ENCODE measurements around the gene SCEL. TPM values are rescaled to one million over a fixed set of nuclear protein-coding genes. Genes with fewer than 3 reads are reported as not detected.

SCEL gene
- total and polyA plus RNA-seq, 10 donors, result 0.04 to 0.29 TPM; not detected in 8

- Histone ChIP-seq H3K4me3 (no peak overlapping the region), H3K9me3 (no peaks in the 10 kb centered on the region), H3K27ac (no peak overlapping the region), H3K27me3 (replicated peaks in 1 of 7) (no peaks in the 10 kb centered on the region), H3K36me3 (no peaks in the 10 kb centered on the region), H3K4me1 (peaks cover 6 to 20% (median 12%) of the 10 kb centered on the region in 6 donors)
- 82 to 92% (median 83%) methylated on average over 3 of the region's 3 CpGs for WGBS, 5 donors
- no peak for DNase-seq
- TF ChIP-seq POLR2A (IDR thresholded peaks at IDR 0.05) (no peak), POLR2AphosphoS5 (IDR thresholded peaks at IDR 0.05) (no peak), CTCF (IDR thresholded peaks at IDR 0.05 in 8 of 11, conservative IDR thresholded peaks at IDR 0.05 in 3 of 11) (no peak)
- intact Hi-C loops (cut with DNase I; ENCODE audit: low total_unique reads), result no loop called here
Measured at GRCh38 chr13:77545626-77546412, 10.3 kb downstream of the SCEL start.

- Histone ChIP-seq H3K27me3 (replicated peaks in 1 of 7) (no peaks in the 10 kb centered on the region), H3K4me3 (no peak overlapping the region), H3K9me3 (no peaks in the 10 kb centered on the region), H3K36me3 (no peaks in the 10 kb centered on the region), H3K4me1 (peaks cover 6 to 20% (median 12%) of the 10 kb centered on the region in 6 donors), H3K27ac (no peak overlapping the region)
- WGBS, 5 donors, result 63 to 74% (median 69%) methylated on average over 1 of the region's 1 CpG
- intact Hi-C loops (cut with DNase I; ENCODE audit: low total_unique reads), result no loop called here
- no peak for DNase-seq
- TF ChIP-seq POLR2AphosphoS5 (IDR thresholded peaks at IDR 0.05) (no peak), POLR2A (IDR thresholded peaks at IDR 0.05) (no peak), CTCF (IDR thresholded peaks at IDR 0.05 in 8 of 11, conservative IDR thresholded peaks at IDR 0.05 in 3 of 11) (no peak)
Measured at GRCh38 chr13:77548095-77548494, 12.6 kb downstream of the SCEL start.

GRCh38 chr13:77548594-77548993 lies 13.1 kb downstream of the SCEL start:
- Histone ChIP-seq H3K9me3 (no peaks in the 10 kb centered on the region), H3K4me1 (peaks cover 6 to 20% (median 12%) of the 10 kb centered on the region in 6 donors), H3K4me3 (no peak overlapping the region), H3K27ac (no peak overlapping the region), H3K27me3 (replicated peaks in 1 of 7) (no peaks in the 10 kb centered on the region), H3K36me3 (no peaks in the 10 kb centered on the region)
- no peak for TF ChIP-seq CTCF (IDR thresholded peaks at IDR 0.05 in 8 of 11, conservative IDR thresholded peaks at IDR 0.05 in 3 of 11)
- TF ChIP-seq POLR2A (IDR thresholded peaks at IDR 0.05), result no peak
- TF ChIP-seq POLR2AphosphoS5 (IDR thresholded peaks at IDR 0.05), result no peak
- intact Hi-C loops (cut with DNase I; ENCODE audit: low total_unique reads), result no loop called here
- WGBS, 5 donors, result 79 to 94% (median 82%) methylated on average over 3 of the region's 3 CpGs
- DNase-seq, result no peak

GRCh38 chr13:77554069-77554468 lies 18.6 kb downstream of the SCEL start:
- H3K27ac ChIP-seq, result no peak overlapping the region
- H3K9me3 ChIP-seq, result no peaks in the 10 kb centered on the region
- no peaks in the 10 kb centered on the region for H3K36me3 ChIP-seq
- H3K4me3 ChIP-seq, result no peak overlapping the region
- intact Hi-C loops (cut with DNase I; ENCODE audit: low total_unique reads), result no loop called here
- 83 to 90% (median 85%) methylated on average over 5 of the region's 5 CpGs for WGBS, 5 donors
- H3K4me1 ChIP-seq, result peaks cover 0 to 10% (median 2%) of the 10 kb centered on the region in 6 donors
- TF ChIP-seq CTCF (IDR thresholded peaks at IDR 0.05 in 8 of 11, conservative IDR thresholded peaks at IDR 0.05 in 3 of 11), result no peak
- no peak for TF ChIP-seq POLR2AphosphoS5 (IDR thresholded peaks at IDR 0.05)
- no peak for TF ChIP-seq POLR2A (IDR thresholded peaks at IDR 0.05)
- no peak for DNase-seq
- no peaks in the 10 kb centered on the region for H3K27me3 ChIP-seq (replicated peaks in 1 of 7)
